Mucosa of stomach (tissue), 1 donor: ENCODE results near the gene EYA4.
"Not testable (repeated sequence)": the region's sequence is repeated elsewhere in the genome, so short reads cannot be mapped to it uniquely, and the experiment has no call there.

Experiments used
- H3K27me3 ChIP-seq: one replicate; pipeline ENCODE4 v1.7.0; 2013; ENCODE audit warnings: mild to moderate bottlenecking, low read length; ENCODE audit not compliant: control insufficient read depth, insufficient read depth
- H3K36me3 ChIP-seq: one replicate; pipeline ENCODE4 v1.7.0; 2013; ENCODE audit warnings: low read length; ENCODE audit not compliant: control insufficient read depth, insufficient read depth
- H3K4me1 ChIP-seq: one replicate; pipeline ENCODE4 v1.7.0; 2013; ENCODE audit warnings: mild to moderate bottlenecking, low read length; ENCODE audit not compliant: control insufficient read depth, insufficient read depth
- H3K4me3 ChIP-seq: one replicate; pipeline ENCODE4 v1.7.0; 2013; ENCODE audit warnings: low read length
- H3K9ac ChIP-seq: one replicate; pipeline ENCODE4 v1.7.0; 2013; ENCODE audit warnings: mild to moderate bottlenecking, low read length, moderate library complexity
- H3K9me3 ChIP-seq: one replicate; pipeline ENCODE4 v1.7.0; 2013; ENCODE audit warnings: mild to moderate bottlenecking, low read length, moderate library complexity; ENCODE audit not compliant: control insufficient read depth
- donor health status: Pancreatic carcinoma.

The EYA4 gene

DNA sequence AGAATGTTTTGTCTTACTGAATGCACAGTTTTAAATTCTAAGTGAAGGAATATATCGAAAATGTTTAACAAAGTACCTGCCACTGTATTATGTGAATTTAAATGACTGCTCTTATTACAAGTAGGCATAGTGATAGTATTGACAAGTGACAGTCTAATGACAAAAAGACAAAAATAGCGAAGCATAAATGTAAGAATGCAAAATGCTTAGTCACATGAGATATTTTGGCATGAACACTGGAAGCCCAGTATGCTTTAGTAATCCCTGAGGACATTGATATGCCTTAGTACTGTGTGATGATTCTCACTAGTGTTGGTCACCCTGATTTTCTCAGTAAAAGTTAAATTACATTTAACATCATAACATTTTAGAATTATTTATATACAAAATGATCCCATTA is 153.5 kb downstream of the EYA4 start:
- Histone ChIP-seq H3K9me3 (no peaks in the 10 kb centered on the region), H3K9ac (no peak overlapping the region), H3K27me3 (no peaks in the 10 kb centered on the region), H3K4me3 (no peak overlapping the region), H3K36me3 (no peaks in the 10 kb centered on the region), H3K4me1 (no peaks in the 10 kb centered on the region)

DNA sequence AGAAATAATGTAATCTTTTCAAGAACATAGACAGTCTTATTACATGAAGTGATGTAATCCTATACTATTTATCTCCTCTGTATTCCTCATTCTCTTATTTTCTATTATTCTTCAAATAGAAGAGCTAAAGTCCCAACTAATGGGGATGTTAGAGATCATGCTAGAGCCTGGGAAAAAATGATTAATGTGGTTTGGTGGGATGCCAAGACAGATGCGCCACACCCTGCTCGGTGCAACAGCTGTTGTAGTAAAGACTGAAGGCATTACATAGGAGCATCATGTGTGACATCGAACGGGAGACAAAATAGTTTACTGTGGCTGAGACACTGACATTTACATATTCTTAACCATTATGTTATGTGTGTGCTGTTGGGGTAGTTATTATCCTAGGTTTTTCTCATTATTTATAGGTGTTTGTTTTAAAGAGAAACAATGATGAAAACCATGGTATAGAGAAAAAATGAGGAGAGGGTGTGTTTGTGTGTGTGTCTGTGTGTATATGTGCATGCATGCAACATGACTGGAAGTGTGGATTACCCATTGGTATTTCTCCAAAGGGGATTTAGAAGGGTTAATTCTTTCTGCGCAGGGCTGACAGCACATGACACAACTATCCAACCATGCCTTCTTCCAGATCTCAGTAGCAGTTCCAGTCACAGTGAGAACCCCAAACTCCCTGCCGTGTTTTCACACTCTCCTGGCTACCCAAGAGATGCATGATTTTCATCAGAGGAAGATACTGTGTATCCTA is 155.3 kb downstream of the EYA4 start:
- Histone ChIP-seq H3K36me3 (no peaks in the 10 kb centered on the region), H3K27me3 (no peaks in the 10 kb centered on the region), H3K9me3 (no peaks in the 10 kb centered on the region), H3K4me1 (no peaks in the 10 kb centered on the region), H3K9ac (no peak overlapping the region), H3K4me3 (no peak overlapping the region)

DNA sequence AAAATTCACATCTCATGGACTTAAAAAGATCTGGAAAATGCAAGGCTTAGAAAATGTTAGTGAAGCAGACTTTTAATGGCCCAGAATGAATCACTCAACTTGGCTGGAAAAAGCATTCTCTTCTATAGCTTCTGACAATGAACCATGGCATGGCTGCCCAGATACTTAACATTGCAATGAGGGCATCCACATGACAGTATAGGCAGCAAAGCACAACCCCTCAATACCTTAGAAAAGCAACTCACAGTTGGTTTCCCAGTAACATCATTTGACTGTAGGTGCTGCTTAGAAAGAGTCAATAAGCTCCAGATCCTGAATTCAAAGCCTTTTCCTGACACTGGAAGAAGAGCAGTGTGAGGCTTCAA is 155.8 kb downstream of the EYA4 start:
- Histone ChIP-seq H3K4me1 (no peaks in the 10 kb centered on the region), H3K27me3 (no peaks in the 10 kb centered on the region), H3K4me3 (no peak overlapping the region), H3K36me3 (no peaks in the 10 kb centered on the region), H3K9ac (no peak overlapping the region), H3K9me3 (no peaks in the 10 kb centered on the region)

DNA sequence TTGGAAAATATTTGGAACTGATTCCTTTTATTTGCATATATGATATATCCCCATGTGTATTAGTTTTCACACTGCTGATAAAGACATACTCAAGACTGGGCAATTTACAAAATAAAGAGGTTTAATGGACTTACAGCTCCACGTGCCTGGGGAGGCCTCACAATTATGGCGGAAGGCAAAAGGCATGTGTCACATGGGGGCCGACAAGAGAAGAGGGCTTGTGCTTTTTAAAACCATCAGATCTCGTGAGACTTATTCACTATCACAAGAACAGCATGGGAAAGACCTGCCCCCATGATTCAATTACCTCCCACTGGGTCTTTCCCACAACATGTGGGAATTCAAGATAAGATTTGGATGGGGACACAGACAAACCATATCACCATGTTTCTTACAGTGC is 156.4 kb downstream of the EYA4 start:
- not testable (repeated sequence) for H3K9me3 ChIP-seq, H3K36me3 ChIP-seq, H3K9ac ChIP-seq, H3K4me3 ChIP-seq, H3K27me3 ChIP-seq, H3K4me1 ChIP-seq

DNA sequence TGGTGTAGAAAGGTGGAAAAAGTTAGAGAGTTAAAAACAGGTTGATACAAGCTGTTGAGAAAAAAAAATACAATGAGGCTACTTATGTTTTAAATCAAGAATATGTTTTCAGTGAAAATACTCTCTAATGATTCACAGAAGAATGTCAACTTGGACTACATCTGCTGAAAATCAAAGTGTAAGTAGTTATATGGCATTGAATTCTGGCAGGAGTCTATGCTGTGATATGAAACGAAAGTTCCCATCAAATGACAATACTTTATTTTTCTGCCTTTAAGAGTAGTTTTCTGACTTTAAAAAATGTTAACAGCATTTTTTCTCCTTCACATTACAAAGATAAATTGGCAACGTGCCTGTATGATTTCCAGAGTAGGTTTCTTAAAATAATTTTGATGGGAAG is 158.3 kb downstream of the EYA4 start:
- Histone ChIP-seq H3K9me3 (no peaks in the 10 kb centered on the region), H3K9ac (no peak overlapping the region), H3K4me1 (no peaks in the 10 kb centered on the region)

DNA sequence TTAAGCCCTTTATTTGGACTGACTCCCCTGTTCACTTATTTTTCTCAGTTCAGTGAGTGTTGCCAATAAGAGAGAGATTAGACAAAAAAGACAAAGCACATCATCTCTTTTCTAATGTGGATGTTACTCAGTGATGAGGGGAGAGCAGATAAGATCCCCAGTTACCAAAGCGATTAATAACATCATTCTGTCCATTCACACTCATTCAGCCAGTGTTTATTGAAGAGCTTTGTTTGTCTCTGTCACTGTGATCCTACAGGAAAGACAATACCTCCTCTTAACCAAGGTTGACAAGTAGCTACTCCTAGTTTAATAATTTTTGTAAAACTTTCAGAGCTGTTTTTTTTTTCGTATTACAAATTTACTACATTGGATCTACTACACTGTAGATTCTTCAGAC is 163.0 kb downstream of the EYA4 start:
- no peaks in the 10 kb centered on the region for H3K4me1 ChIP-seq
- H3K9ac ChIP-seq: no peak overlapping the region
- H3K9me3 ChIP-seq: no peaks in the 10 kb centered on the region
- no peaks in the 10 kb centered on the region for H3K36me3 ChIP-seq
- H3K27me3 ChIP-seq: no peaks in the 10 kb centered on the region
- no peak overlapping the region for H3K4me3 ChIP-seq

More for the DNA sequence above, 158.3 kb downstream of the EYA4 start:
- Histone ChIP-seq H3K27me3 (no peaks in the 10 kb centered on the region), H3K36me3 (no peaks in the 10 kb centered on the region), H3K4me3 (no peak overlapping the region)

DNA sequence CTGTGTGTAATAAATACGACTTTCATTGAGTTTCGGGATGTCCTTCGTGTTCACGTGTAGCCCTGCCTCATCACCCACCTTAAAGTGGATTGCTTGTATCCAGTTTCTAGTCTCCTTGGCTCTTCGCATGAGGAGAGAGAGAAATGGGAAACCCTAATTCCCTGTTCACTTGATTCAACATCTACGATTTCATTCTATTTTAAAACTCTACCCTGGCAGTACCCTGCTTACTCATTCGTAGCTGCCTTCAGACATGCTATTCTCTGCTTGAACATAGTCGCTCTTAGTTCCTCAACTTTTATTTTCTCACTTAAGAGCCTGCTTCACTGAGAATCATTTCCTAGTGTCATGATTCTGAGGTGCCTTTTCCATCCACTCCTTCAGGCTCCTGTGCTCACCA is 163.6 kb downstream of the EYA4 start:
- H3K27me3 ChIP-seq: no peaks in the 10 kb centered on the region
- no peak overlapping the region for H3K9ac ChIP-seq
- no peak overlapping the region for H3K4me3 ChIP-seq
- no peaks in the 10 kb centered on the region for H3K36me3 ChIP-seq
- no peaks in the 10 kb centered on the region for H3K4me1 ChIP-seq
- no peaks in the 10 kb centered on the region for H3K9me3 ChIP-seq

DNA sequence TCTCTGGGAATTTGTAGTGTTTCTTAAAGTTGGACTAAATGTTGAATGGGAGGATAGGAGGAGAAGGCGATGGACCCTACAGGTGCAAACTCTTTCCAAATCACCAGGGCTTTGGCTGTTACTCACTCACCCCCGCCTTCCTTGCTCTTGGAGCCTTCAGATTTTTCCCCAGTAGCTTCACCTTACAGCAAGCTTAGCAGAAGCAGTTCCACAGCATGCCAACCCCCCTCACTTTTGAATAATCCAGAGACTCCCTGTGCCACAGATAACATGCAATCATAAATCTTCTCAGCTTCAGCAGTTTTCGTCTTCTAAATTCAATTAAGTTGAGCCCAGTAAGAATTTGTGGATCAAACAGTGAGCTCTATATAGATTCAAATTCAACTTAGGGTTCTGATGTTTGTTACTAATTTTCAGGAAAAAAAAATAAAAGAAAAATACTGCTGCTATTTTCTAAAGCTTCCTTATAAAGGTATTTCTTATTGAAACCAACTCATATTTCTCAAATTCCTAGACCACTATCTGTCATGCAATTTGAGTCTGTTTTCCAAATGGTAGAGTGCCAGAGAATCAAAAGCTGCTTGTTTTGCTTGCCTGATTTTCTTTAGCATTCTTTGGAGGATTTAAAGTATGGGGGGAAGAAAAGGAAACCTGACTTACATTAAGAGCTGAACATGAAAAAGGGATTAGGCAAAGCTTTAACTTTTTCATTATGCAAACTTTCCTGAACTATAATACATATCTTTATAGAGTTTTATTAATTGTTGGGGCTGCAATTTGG is 166.4 kb downstream of the EYA4 start:
- no peak overlapping the region for H3K9ac ChIP-seq
- no peak overlapping the region for H3K4me3 ChIP-seq
- no peaks in the 10 kb centered on the region for H3K36me3 ChIP-seq
- H3K9me3 ChIP-seq: no peaks in the 10 kb centered on the region
- H3K27me3 ChIP-seq: no peaks in the 10 kb centered on the region
- no peaks in the 10 kb centered on the region for H3K4me1 ChIP-seq

DNA sequence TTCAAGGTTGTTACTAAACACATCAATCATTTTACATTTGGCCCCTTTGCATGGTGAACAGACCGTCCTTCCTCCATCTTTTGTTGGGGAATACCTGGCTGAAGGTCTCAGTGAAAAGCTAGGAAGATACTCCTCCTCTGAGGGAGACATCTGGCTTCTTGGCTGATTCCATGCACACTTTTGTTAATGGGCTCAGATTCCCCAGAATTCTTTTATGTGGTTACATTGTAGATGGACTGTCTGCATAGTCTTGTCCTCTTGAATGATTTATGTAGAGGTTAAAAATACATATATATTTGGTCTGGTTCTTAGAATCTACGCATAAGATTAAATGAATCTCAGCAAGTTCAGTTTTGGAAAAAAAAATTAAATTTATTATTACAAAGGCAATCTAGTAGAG is 167.0 kb downstream of the EYA4 start:
- no peaks in the 10 kb centered on the region for H3K36me3 ChIP-seq
- no peaks in the 10 kb centered on the region for H3K9me3 ChIP-seq
- no peaks in the 10 kb centered on the region for H3K27me3 ChIP-seq
- H3K4me1 ChIP-seq: no peaks in the 10 kb centered on the region
- no peak overlapping the region for H3K4me3 ChIP-seq
- H3K9ac ChIP-seq: no peak overlapping the region

DNA sequence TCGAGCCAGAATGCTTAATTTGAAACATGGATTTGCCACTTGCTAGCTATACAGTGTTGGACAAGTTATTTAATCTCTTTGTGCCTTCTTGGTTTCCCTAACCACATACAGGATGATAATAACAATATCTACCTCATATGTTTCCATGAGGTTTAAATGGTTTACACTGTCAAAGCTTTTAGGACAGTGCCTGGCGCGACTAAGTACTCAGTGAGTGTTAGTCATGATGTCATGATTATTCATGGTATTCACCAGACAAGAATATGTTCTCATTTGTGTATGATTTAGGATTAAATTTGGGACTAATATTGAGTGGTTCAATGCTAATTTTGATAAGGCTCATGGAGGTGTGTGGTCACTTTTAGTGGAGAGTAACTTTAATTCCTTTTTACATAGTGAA is 167.4 kb downstream of the EYA4 start:
- Histone ChIP-seq H3K27me3 (no peaks in the 10 kb centered on the region), H3K4me3 (no peak overlapping the region), H3K9me3 (no peaks in the 10 kb centered on the region), H3K9ac (no peak overlapping the region), H3K4me1 (no peaks in the 10 kb centered on the region), H3K36me3 (no peaks in the 10 kb centered on the region)

DNA sequence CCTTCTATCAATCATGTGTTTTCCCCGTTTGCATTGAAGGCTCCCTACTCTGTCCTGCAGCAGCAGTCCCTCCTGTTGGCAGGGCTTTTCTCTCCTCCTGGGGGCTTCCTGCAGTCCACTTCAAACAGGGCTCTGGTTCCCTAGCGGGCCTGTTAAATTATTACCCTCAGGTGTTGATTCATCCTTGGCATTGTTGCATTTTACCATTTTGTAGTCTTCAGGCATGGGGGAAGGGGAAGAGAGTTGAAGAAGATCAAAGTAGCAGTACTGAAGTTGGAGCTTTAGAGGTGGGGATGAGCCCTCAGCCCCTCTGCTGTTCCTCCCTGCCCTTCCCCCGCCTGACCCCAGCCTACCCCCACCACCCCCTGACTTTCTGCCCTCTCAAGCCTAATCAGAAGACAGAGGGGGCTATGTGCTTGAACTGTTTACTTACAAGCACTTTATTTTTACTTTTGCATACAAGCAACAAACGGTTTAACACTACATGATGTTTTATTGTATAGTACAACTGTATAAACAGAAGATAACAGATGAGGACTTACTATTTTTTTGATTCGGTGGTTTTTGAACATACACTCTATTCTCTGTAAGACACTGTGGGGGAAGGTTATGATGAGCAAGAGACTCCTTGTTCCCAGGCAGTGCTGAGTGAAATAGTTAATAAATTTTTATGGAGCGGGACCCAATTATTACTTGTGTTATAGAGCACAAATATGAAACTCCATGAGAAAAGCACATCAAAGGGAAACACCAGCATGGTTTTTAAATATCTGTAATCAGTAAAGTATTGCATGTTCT is 169.7 kb downstream of the EYA4 start:
- H3K4me3 ChIP-seq: no peak overlapping the region
- no peaks in the 10 kb centered on the region for H3K27me3 ChIP-seq
- no peak overlapping the region for H3K9ac ChIP-seq
- H3K9me3 ChIP-seq: no peaks in the 10 kb centered on the region
- no peaks in the 10 kb centered on the region for H3K4me1 ChIP-seq
- no peaks in the 10 kb centered on the region for H3K36me3 ChIP-seq

DNA sequence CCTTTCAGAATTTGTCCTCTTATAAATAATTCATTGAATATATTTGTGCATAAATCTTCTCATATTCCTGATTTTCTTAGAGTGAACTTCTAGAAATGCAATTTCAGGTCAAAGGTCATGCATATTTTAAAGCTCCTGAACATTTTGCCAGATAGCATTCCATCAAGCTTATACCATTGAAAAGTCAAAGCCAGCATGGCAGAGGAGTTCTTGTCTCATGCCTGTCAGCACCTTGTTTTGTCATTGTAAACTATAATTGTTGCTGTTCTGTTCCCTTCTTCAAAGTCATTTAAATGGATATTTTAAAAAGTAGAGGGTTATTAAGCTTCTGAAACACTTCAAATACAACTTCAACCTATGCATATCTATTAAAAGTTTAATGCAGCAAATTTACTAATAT is 170.6 kb downstream of the EYA4 start:
- Histone ChIP-seq H3K27me3 (no peaks in the 10 kb centered on the region), H3K9ac (no peak overlapping the region), H3K36me3 (no peaks in the 10 kb centered on the region)

More for the DNA sequence above, 170.6 kb downstream of the EYA4 start:
- Histone ChIP-seq H3K4me1 (no peaks in the 10 kb centered on the region), H3K4me3 (no peak overlapping the region), H3K9me3 (no peaks in the 10 kb centered on the region)
